Smooth muscle cell (in vitro differentiated cells): ENCODE results near the gene CFHR1. TPM values are rescaled to one million over a fixed set of nuclear protein-coding genes. Genes with fewer than 3 reads are reported as not detected.

ENCODE experiments used
- DNase-seq: peaks from one replicate; lab custom pipeline; 2025; ENCODE audit not compliant: unreplicated experiment; lab: John Stamatoyannopoulos, UW
- H2AFZ ChIP-seq: fragments of 200-600 bp; sonication (generic); 2 replicates; pipeline ENCODE4 v1.6.0; 2016; ENCODE audit warnings: antibody characterized with exemption, low read depth, mild to moderate bottlenecking
- H3F3A ChIP-seq: fragments of 200-600 bp; sonication (generic); 2 replicates; pipeline ENCODE4 v1.6.0; 2017; ENCODE audit warnings: antibody characterized with exemption, low read depth
- H3K27ac ChIP-seq: fragments of 200-600 bp; sonication (generic); 2 replicates; pipeline ENCODE4 v1.5.1; 2016; ENCODE audit warnings: low read depth, mild to moderate bottlenecking
- H3K27me3 ChIP-seq: fragments of 200-600 bp; sonication (generic); 2 replicates; pipeline ENCODE4 v1.6.1; 2016; ENCODE audit warnings: low read depth, mild to moderate bottlenecking
- H3K36me3 ChIP-seq: fragments of 200-600 bp; sonication (generic); 2 replicates; pipeline ENCODE4 v1.5.1; 2016; ENCODE audit warnings: low read depth
- H3K4me1 ChIP-seq: fragments of 200-600 bp; sonication (generic); 2 replicates; pipeline ENCODE4 v1.5.1; 2016; ENCODE audit warnings: low read depth
- H3K4me2 ChIP-seq: fragments of 200-600 bp; sonication (generic); 2 replicates; pipeline ENCODE4 v1.6.0; 2016; ENCODE audit warnings: mild to moderate bottlenecking
- H3K4me3 ChIP-seq: fragments of 200-600 bp; sonication (generic); 2 replicates; pipeline ENCODE4 v1.5.1; 2016; ENCODE audit warnings: mild to moderate bottlenecking
- H3K79me2 ChIP-seq: fragments of 200-600 bp; sonication (generic); 2 replicates; pipeline ENCODE4 v1.6.0; 2016; ENCODE audit warnings: low read depth, mild to moderate bottlenecking
- H3K9ac ChIP-seq: fragments of 200-600 bp; sonication (generic); 2 replicates; pipeline ENCODE4 v1.6.0; 2016; ENCODE audit warnings: low read depth
- H3K9me3 ChIP-seq: fragments of 200-600 bp; sonication (generic); replicated peaks from 2 replicates; pipeline ENCODE4 v1.5.1; 2016; ENCODE audit warnings: low read depth
- H4K20me1 ChIP-seq: fragments of 200-600 bp; sonication (generic); 2 replicates; pipeline ENCODE4 v1.6.0; 2016; ENCODE audit warnings: low read depth
- CTCF ChIP-seq: fragments of 200-600 bp; sonication (generic); IDR thresholded peaks from 2 replicates; pipeline ENCODE4 v1.5.1; 2017; ENCODE audit warnings: borderline replicate concordance, mild to moderate bottlenecking, antibody characterized with exemption; ENCODE audit not compliant: insufficient read depth, poor library complexity, severe bottlenecking
- WGBS: methylation state at CpG from one replicate; pipeline ENCODE4 v1.1.7; 2016; ENCODE audit warnings: low lambda C conversion rate; 5-methylcytosine and 5-hydroxymethylcytosine counted together
- polyA plus RNA-seq: library from polyadenylated mRNA; unstranded; fragments of >200 nt; fragmentation: Nextera tagmentation; extraction: Ambion mirVana; gene quantifications from 2 replicates; pipeline ENCODE4 v1.2.1, GENCODE V29; 2016
- total RNA-seq: library from RNA; depleted of rRNA; stranded (reverse); fragments of >200 nt; gene quantifications from 2 replicates; pipeline ENCODE4 v1.2.3, GENCODE V29; 2014

CFHR1 gene
- total and polyA plus RNA-seq, 2 experiments from 2014 or later = not detected

- WGBS = 86% methylated on average over 3 of the region's 3 CpGs
- H3K79me2 ChIP-seq = no peaks in the 10 kb centered on the region
- DNase-seq = no peak
- no peaks in the 10 kb centered on the region for H3K9me3 ChIP-seq
- H3F3A ChIP-seq = no peaks in the 10 kb centered on the region
- H3K4me3 ChIP-seq = no peak overlapping the region
- no peak overlapping the region for H3K27ac ChIP-seq
- no peak for TF ChIP-seq CTCF
- H3K4me2 ChIP-seq = no peak overlapping the region
- no peak overlapping the region for H2AFZ ChIP-seq
- no peak overlapping the region for H3K9ac ChIP-seq
- peaks cover 25% of the 10 kb centered on the region for H3K27me3 ChIP-seq
- H3K4me1 ChIP-seq = no peaks in the 10 kb centered on the region
- no peaks in the 10 kb centered on the region for H4K20me1 ChIP-seq
- H3K36me3 ChIP-seq = no peaks in the 10 kb centered on the region
Observed at GRCh38 chr1:196875935-196876334, 56.4 kb downstream of the CFHR1 start.

GRCh38 chr1:196877964-196878363 lies 58.4 kb downstream of the CFHR1 start:
- TF ChIP-seq CTCF = no peak
- Histone ChIP-seq H3K27ac (no peak overlapping the region), H3K4me1 (no peaks in the 10 kb centered on the region), H3K27me3 (peaks cover 25% of the 10 kb centered on the region), H3K36me3 (no peaks in the 10 kb centered on the region), H3K79me2 (no peaks in the 10 kb centered on the region), H3K9me3 (no peaks in the 10 kb centered on the region), H3F3A (no peaks in the 10 kb centered on the region), H3K4me3 (peak overlapping the region; percentile 54), H4K20me1 (no peaks in the 10 kb centered on the region), H3K4me2 (peak overlapping the region; percentile 88), H2AFZ (peak overlapping the region; percentile 79), H3K9ac (no peak overlapping the region)
- WGBS = 8% methylated on average over 29 of the region's 29 CpGs
- DNase-seq = no peak

Other genes starting within 250 kb of the CFHR1 start
- gene KCNT2, start 211.3 kb upstream of the CFHR1 start, total RNA-seq = 2.7 and 6.3 TPM in 2 replicates
- gene KCNT2, start 211.3 kb upstream of the CFHR1 start, polyA plus RNA-seq = 0.26 and 1.3 TPM in 2 replicates
- 99.5 and 160 TPM in 2 replicates for gene CFH, start 167.7 kb upstream of the CFHR1 start, total RNA-seq
- 42.6 and 71.2 TPM in 2 replicates for gene CFH, start 167.7 kb upstream of the CFHR1 start, polyA plus RNA-seq
- gene CFHR3, start 44.9 kb upstream of the CFHR1 start, total RNA-seq = 0.18 and 0.72 TPM in 2 replicates
- 0.34 TPM in 1 of 2 replicates, not detected in the other for gene CFHR3, start 44.9 kb upstream of the CFHR1 start, polyA plus RNA-seq
- not detected in 2 replicates for gene CFHR4, start 68.3 kb downstream of the CFHR1 start, total RNA-seq
- 0.28 TPM in 1 of 2 replicates, not detected in the other for gene CFHR4, start 68.3 kb downstream of the CFHR1 start, polyA plus RNA-seq
- gene CFHR2, start 124.0 kb downstream of the CFHR1 start, total RNA-seq = not detected in 2 replicates
- gene CFHR2, start 124.0 kb downstream of the CFHR1 start, polyA plus RNA-seq = not detected in 2 replicates
- not detected in 2 replicates for gene CFHR5, start 157.8 kb downstream of the CFHR1 start, total RNA-seq
- not detected in 2 replicates for gene CFHR5, start 157.8 kb downstream of the CFHR1 start, polyA plus RNA-seq
- not detected in 2 replicates for gene F13B, start 247.5 kb downstream of the CFHR1 start, total RNA-seq
- gene F13B, start 247.5 kb downstream of the CFHR1 start, polyA plus RNA-seq = not detected in 2 replicates